Measurements from ENCODE around the gene LRSAM1. TPM values are rescaled to one million over a fixed set of nuclear protein-coding genes. Genes with fewer than 3 reads are reported as not detected.

Gene LRSAM1
- total and polyA plus RNA-seq, 12 donors = 6.8 to 74.8 (median 29.3) TPM

DNA sequence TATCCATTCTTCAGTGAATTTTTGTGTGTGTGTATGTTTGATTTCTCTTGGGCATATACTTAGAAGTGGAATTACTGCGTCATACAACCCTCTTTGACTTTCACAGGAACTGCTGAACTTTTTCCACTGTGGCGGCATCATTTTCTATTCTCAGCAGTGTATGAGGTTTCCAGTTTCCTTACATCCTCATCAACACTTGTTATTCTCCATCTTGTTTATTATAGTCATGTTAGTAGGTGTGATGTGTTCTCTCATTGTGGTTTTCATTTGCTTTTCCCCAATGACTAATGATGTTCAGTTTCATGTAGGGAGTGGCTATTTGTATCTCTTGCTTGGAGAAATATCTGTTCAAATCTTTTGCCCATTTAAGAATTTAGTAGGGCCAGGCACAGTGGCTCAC, 24.6 kb upstream of the LRSAM1 start:
- Histone ChIP-seq H3K4me3 (no peak overlapping the region), H3K27me3 (no peaks in the 10 kb centered on the region), H3K27ac (no peak overlapping the region), H3K4me1 (replicated peaks in 1 of 2) (peaks cover 18 to 37% of the 10 kb centered on the region in 2 donors), H3K9me3 (replicated peaks in 1 of 3) (no peaks in the 10 kb centered on the region), H3K36me3 (replicated peaks in 1 of 2) (peaks cover 0 to 19% of the 10 kb centered on the region in 2 donors)
- TF ChIP-seq, protein P1, sequence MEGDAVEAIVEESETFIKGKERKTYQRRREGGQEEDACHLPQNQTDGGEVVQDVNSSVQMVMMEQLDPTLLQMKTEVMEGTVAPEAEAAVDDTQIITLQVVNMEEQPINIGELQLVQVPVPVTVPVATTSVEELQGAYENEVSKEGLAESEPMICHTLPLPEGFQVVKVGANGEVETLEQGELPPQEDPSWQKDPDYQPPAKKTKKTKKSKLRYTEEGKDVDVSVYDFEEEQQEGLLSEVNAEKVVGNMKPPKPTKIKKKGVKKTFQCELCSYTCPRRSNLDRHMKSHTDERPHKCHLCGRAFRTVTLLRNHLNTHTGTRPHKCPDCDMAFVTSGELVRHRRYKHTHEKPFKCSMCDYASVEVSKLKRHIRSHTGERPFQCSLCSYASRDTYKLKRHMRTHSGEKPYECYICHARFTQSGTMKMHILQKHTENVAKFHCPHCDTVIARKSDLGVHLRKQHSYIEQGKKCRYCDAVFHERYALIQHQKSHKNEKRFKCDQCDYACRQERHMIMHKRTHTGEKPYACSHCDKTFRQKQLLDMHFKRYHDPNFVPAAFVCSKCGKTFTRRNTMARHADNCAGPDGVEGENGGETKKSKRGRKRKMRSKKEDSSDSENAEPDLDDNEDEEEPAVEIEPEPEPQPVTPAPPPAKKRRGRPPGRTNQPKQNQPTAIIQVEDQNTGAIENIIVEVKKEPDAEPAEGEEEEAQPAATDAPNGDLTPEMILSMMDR (IDR thresholded peaks at IDR 0.05) = no peak
- TF ChIP-seq POLR2A (IDR thresholded peaks at IDR 0.05) = no peak
- intact Hi-C loops (cut with DNase I) = no loop called here
- WGBS, 4 donors = 90 to 96% (median 94%) methylated on average over 2 of the region's 2 CpGs
- no peak for DNase-seq

DNA sequence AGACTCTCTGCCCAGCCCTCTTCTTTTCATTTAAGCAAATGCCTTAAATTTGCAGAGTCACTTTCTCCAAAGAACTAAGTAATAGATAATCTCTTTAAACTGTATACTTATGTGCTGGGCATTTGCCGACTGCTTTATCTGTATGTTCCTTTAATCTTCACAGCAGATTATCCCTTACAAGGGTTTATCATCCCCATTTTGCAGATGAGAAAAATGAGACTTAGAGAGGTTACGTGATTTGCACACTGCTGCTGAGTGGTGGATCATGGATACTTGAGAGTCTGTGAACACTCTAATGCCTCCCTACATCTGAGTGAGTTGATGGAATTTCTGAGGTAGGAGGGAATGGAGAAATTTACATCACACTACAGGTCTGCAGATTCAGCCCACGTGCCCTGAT, 23.0 kb upstream of the LRSAM1 start:
- H3K4me3 ChIP-seq = no peak overlapping the region
- H3K27ac ChIP-seq = no peak overlapping the region
- no peak for DNase-seq
- peaks cover 0 to 25% of the 10 kb centered on the region in 2 donors for H3K36me3 ChIP-seq (replicated peaks in 1 of 2)
- intact Hi-C loops (cut with DNase I) = no loop called here
- H3K27me3 ChIP-seq = no peaks in the 10 kb centered on the region
- H3K9me3 ChIP-seq (replicated peaks in 1 of 3) = no peaks in the 10 kb centered on the region
- no peak for TF ChIP-seq POLR2A (IDR thresholded peaks at IDR 0.05)
- TF ChIP-seq, protein P1 (IDR thresholded peaks at IDR 0.05) = no peak
- peaks cover 11 to 23% of the 10 kb centered on the region in 2 donors for H3K4me1 ChIP-seq (replicated peaks in 1 of 2)
- 90 to 98% (median 95%) methylated on average over 3 of the region's 3 CpGs for WGBS, 4 donors

DNA sequence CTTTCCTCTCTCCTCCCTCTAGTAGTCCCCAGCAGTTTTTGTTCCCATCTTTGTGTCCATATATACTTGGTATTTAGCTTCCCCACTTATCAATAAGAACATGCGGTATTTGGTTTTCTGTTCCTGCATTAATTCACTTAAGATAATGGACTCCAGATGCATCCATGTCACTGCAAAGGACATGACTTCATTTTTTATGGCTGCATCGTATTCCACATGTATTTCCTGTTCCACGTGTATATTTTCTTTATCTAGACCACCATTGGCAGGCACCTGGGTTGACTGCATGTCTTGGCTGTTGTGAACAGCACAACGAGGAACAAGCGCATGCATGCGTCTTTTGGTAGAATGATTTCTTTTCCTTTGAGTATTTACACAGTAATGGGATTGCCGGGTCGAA, 20.9 kb upstream of the LRSAM1 start:
- peaks cover 0 to 45% of the 10 kb centered on the region in 2 donors for H3K36me3 ChIP-seq (replicated peaks in 1 of 2)

DNA sequence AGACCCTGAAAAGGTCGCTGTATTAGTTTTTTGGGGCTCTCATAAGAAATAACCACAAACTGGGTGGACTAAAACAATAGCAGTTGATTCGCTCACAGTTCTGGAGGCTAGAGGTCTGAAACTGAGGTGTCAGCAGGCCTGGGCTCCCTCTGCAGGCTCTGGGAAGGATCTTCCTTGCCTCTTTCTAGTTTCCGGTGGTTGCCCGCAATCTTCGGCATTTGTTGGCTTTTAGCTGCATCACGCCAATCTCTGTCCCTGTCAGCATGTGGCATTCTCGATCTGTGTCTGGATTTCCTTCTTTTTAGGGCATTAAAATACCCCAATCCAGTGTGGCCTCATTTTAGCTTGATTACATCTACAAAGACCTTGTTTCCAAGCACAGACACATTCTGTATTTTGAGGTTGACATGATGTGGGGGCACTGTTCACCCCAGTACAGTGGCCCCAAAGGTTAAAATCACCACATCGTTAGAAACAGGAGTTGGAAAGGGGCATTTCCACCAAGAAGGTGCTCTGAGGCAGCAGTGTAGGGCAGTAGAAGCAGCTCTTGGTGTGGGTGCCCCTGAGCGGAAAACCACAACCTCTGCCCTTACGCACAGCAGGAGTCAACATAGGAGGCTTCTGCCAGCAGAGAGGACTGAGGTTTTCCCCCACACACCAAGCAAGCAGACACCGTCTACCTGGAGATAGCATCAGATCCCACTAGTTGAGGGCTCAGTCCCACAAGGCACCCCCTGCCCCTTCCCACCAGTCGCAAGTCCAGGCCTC, 13.6 kb upstream of the LRSAM1 start:
- Histone ChIP-seq H3K4me1 (replicated peaks in 1 of 2) (no peaks in the 10 kb centered on the region), H3K27me3 (no peaks in the 10 kb centered on the region), H3K36me3 (replicated peaks in 1 of 2) (peaks cover 0 to 91% of the 10 kb centered on the region in 2 donors), H3K27ac (no peak overlapping the region), H3K4me3 (no peak overlapping the region), H3K9me3 (replicated peaks in 1 of 3) (no peaks in the 10 kb centered on the region)
- WGBS, 4 donors = 81 to 91% (median 91%) methylated on average over 12 of the region's 12 CpGs
- TF ChIP-seq POLR2A (IDR thresholded peaks at IDR 0.05) = no peak
- TF ChIP-seq, protein P1 (IDR thresholded peaks at IDR 0.05) = no peak
- no peak for DNase-seq
- intact Hi-C loops (cut with DNase I) = no loop called here

More for the DNA sequence above, 20.9 kb upstream of the LRSAM1 start:
- DNase-seq = no peak
- Histone ChIP-seq H3K27ac (no peak overlapping the region), H3K4me1 (replicated peaks in 1 of 2) (peaks cover 4 to 15% of the 10 kb centered on the region in 2 donors), H3K27me3 (no peaks in the 10 kb centered on the region), H3K9me3 (replicated peaks in 1 of 3) (no peaks in the 10 kb centered on the region), H3K4me3 (no peak overlapping the region)
- WGBS, 4 donors = 93 to 96% (median 95%) methylated on average over 8 of the region's 8 CpGs
- TF ChIP-seq POLR2A (IDR thresholded peaks at IDR 0.05) = no peak
- TF ChIP-seq, protein P1 (IDR thresholded peaks at IDR 0.05) = no peak
- intact Hi-C loops (cut with DNase I) = no loop called here

All from adrenal gland (tissue), 12 donors.